IPS-18a (cell line): ENCODE results near the gene SYNDIG1.

ENCODE experiments used
- H3K27ac ChIP-seq: one replicate; pipeline ENCODE4 v1.5.1; 2013; ENCODE audit warnings: low read length
- H3K27me3 ChIP-seq: one replicate; pipeline ENCODE4 v1.6.1; 2013; ENCODE audit warnings: mild to moderate bottlenecking, low read length; ENCODE audit not compliant: control insufficient read depth, insufficient read depth
- H3K36me3 ChIP-seq: one replicate; pipeline ENCODE4 v1.6.1; 2013; ENCODE audit warnings: low read depth, low read length; ENCODE audit not compliant: control insufficient read depth
- H3K4me1 ChIP-seq: one replicate; pipeline ENCODE4 v1.6.1; 2013; ENCODE audit warnings: low read depth, low read length; ENCODE audit not compliant: control insufficient read depth
- H3K4me3 ChIP-seq: one replicate; pipeline ENCODE4 v1.5.1; 2013; ENCODE audit warnings: low read length
- H3K9ac ChIP-seq: one replicate; pipeline ENCODE4 v1.6.1; 2013; ENCODE audit warnings: mild to moderate bottlenecking, low read length, moderate library complexity
- H3K9me3 ChIP-seq: one replicate; pipeline ENCODE4 v1.6.1; 2013; ENCODE audit warnings: low read depth, low read length; ENCODE audit not compliant: control insufficient read depth

SYNDIG1 gene

DNA sequence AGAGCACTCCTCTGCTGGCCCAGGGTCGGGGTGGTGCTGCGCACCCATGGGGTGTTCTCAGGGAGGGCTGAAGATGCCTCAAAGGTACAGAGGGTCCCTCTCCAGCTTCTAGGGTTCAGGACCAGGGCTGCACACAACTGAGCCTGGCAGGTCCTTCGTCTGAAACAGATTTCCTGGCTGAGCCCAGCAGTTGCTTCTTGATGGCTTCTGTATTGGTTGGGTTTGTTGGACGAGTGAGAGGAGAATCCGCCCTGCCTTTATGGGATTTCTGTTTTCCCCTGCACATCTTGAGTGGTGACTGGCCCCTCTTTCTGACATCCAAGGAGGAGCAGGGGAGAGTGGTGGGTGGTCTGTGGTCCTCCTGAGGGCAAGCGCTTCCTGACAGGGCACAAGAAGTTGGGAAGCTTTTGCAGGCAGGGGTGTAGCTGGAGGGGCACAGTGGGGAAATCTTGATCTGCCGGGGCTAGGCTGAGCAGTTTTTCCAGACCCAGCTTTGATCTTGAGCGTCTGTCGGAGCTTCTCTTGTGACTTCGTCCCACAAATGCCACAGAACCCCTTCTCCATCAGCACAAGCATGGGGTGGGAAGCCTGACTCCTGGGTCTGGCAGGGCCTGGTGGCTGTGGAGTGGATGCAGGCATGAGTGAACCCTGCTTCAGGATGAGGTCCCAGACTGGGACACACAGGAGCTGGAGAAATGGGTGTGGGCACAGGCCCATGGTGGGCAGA, 116.5 kb downstream of the SYNDIG1 start:
- Histone ChIP-seq H3K4me1 (no peaks in the 10 kb centered on the region), H3K9me3 (no peaks in the 10 kb centered on the region), H3K9ac (no peak overlapping the region), H3K4me3 (no peak overlapping the region), H3K27ac (no peak overlapping the region), H3K36me3 (no peaks in the 10 kb centered on the region), H3K27me3 (no peaks in the 10 kb centered on the region)

DNA sequence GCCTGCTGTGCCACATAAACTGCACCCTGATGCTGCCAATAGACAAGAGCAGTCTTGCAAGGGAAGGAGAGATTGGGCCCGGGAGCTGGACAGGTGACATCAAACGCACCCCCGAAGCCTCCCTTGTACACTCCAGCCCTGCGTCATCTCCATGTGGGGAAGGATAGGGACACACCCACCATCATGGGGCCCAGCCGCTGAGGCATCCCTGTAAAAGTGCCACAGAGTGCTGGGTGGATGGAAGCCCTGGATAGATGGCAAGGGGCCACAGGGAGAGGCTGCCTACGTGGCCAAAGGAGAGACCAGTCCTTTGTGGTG, 117.1 kb downstream of the SYNDIG1 start:
- Histone ChIP-seq H3K36me3 (no peaks in the 10 kb centered on the region), H3K27ac (no peak overlapping the region), H3K9ac (no peak overlapping the region), H3K27me3 (no peaks in the 10 kb centered on the region), H3K9me3 (no peaks in the 10 kb centered on the region), H3K4me1 (no peaks in the 10 kb centered on the region), H3K4me3 (no peak overlapping the region)

- Histone ChIP-seq H3K4me3 (no peak overlapping the region), H3K27me3 (no peaks in the 10 kb centered on the region), H3K9ac (no peak overlapping the region), H3K4me1 (no peaks in the 10 kb centered on the region), H3K36me3 (no peaks in the 10 kb centered on the region), H3K9me3 (no peaks in the 10 kb centered on the region), H3K27ac (no peak overlapping the region)
Measured at GRCh38 chr20:24587384-24588046, 118.1 kb downstream of the SYNDIG1 start.

DNA sequence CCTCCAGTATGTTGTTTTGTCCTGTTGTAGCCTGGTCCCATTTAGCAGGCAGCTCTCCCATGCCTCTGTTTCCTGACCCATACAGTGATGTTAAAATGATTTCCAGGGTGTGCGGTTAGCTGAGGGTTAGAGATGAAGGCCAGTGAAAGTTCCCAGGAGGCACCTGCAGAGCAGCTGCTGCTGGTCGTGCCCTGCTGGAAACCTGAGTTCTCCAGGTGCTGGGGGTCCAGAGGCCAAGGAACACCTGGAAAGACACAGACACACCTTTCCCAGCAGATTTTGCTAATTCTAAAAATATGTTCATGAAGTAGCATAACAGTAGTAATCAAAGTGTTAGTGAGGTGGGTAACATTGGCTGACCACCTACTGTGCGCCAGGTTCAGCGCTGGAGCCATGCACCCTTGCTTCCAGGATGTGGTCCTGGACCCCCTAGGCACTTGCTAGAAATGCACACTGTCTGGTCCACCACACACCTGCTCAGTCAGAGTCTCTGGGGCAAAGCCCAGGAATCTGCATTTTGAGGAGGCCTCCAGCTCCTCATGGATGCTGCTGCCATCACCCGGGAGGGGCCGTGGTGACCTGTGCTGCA, 118.7 kb downstream of the SYNDIG1 start:
- no peak overlapping the region for H3K4me3 ChIP-seq
- no peaks in the 10 kb centered on the region for H3K4me1 ChIP-seq

GRCh38 chr20:24588725-24589340, 119.4 kb downstream of the SYNDIG1 start:
- H3K4me3 ChIP-seq = no peak overlapping the region
- no peak overlapping the region for H3K9ac ChIP-seq
- H3K4me1 ChIP-seq = no peaks in the 10 kb centered on the region
- H3K36me3 ChIP-seq = no peaks in the 10 kb centered on the region
- H3K9me3 ChIP-seq = no peaks in the 10 kb centered on the region
- no peak overlapping the region for H3K27ac ChIP-seq
- no peaks in the 10 kb centered on the region for H3K27me3 ChIP-seq

More for the DNA sequence above, 118.7 kb downstream of the SYNDIG1 start:
- Histone ChIP-seq H3K9ac (no peak overlapping the region), H3K36me3 (no peaks in the 10 kb centered on the region), H3K27me3 (no peaks in the 10 kb centered on the region), H3K9me3 (no peaks in the 10 kb centered on the region), H3K27ac (no peak overlapping the region)

- Histone ChIP-seq H3K27ac (no peak overlapping the region), H3K4me1 (no peaks in the 10 kb centered on the region), H3K4me3 (no peak overlapping the region), H3K36me3 (no peaks in the 10 kb centered on the region), H3K27me3 (no peaks in the 10 kb centered on the region), H3K9ac (no peak overlapping the region), H3K9me3 (no peaks in the 10 kb centered on the region)
Measured at GRCh38 chr20:24589381-24589780, 120.0 kb downstream of the SYNDIG1 start.

DNA sequence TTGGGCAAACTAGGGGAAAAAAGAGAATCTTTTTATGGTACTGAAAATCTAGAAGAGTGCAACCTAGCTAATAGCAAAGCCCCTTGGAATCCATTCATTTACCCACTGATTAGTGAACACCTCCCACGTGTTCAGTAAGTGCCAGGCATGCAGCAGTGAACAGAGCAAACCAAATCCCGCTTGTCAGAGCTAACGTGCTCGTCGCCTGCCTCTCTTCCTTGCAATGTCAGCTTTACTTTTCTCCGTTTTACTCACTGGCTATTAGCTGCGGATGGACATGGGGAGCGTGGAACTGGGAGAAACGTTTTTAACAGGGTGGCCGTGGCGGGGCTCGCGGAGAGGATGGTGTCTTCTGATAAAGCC, 120.4 kb downstream of the SYNDIG1 start:
- Histone ChIP-seq H3K4me1 (no peaks in the 10 kb centered on the region), H3K27me3 (no peaks in the 10 kb centered on the region), H3K9me3 (no peaks in the 10 kb centered on the region), H3K27ac (no peak overlapping the region), H3K36me3 (no peaks in the 10 kb centered on the region), H3K9ac (no peak overlapping the region), H3K4me3 (no peak overlapping the region)

- H3K27me3 ChIP-seq = no peaks in the 10 kb centered on the region
- H3K9ac ChIP-seq = no peak overlapping the region
- no peaks in the 10 kb centered on the region for H3K9me3 ChIP-seq
- H3K4me3 ChIP-seq = no peak overlapping the region
- no peaks in the 10 kb centered on the region for H3K4me1 ChIP-seq
- H3K27ac ChIP-seq = no peak overlapping the region
- no peaks in the 10 kb centered on the region for H3K36me3 ChIP-seq
Measured at GRCh38 chr20:24590178-24590982, 121.0 kb downstream of the SYNDIG1 start.

GRCh38 chr20:24597051-24597450, 127.6 kb downstream of the SYNDIG1 start:
- no peaks in the 10 kb centered on the region for H3K27me3 ChIP-seq

DNA sequence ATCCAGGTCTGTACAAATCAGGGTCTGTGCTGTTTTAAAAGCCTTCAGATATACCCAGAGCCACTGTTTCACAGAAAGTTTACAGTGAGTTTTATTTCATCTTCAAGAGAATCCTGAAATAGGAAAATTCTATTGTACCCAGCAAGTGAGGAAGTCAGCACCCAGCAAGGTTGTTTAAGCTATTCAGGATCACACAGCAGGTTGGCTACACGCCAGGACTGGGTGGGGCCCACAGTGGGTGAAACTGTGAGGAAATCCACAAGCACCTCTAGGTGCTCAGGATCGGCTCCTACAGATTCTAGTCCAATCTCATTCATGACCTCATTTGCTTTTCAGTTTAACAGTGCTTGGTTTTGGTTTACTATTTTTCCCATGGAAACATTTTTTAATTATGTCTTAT, 128.9 kb downstream of the SYNDIG1 start:
- H3K9ac ChIP-seq = no peak overlapping the region
- no peaks in the 10 kb centered on the region for H3K36me3 ChIP-seq
- no peaks in the 10 kb centered on the region for H3K27me3 ChIP-seq
- H3K4me3 ChIP-seq = no peak overlapping the region
- no peaks in the 10 kb centered on the region for H3K9me3 ChIP-seq
- no peak overlapping the region for H3K27ac ChIP-seq
- no peaks in the 10 kb centered on the region for H3K4me1 ChIP-seq

More at GRCh38 chr20:24597051-24597450, 127.6 kb downstream of the SYNDIG1 start:
- H3K4me1 ChIP-seq = no peaks in the 10 kb centered on the region
- H3K27ac ChIP-seq = no peak overlapping the region
- no peak overlapping the region for H3K4me3 ChIP-seq
- H3K36me3 ChIP-seq = no peaks in the 10 kb centered on the region
- no peak overlapping the region for H3K9ac ChIP-seq
- H3K9me3 ChIP-seq = no peaks in the 10 kb centered on the region

- Histone ChIP-seq H3K4me1 (peaks cover 4% of the 10 kb centered on the region), H3K9ac (no peak overlapping the region), H3K27me3 (no peaks in the 10 kb centered on the region), H3K36me3 (no peaks in the 10 kb centered on the region), H3K27ac (no peak overlapping the region), H3K9me3 (no peaks in the 10 kb centered on the region), H3K4me3 (no peak overlapping the region)
Measured at GRCh38 chr20:24598996-24599395, 129.6 kb downstream of the SYNDIG1 start.
